Epithelial cell of proximal tubule (primary cell): ENCODE data around the gene KPRP. TPM values are rescaled to one million over a fixed set of nuclear protein-coding genes. Genes with fewer than 3 reads are reported as not detected.

ENCODE experiments used
- DNase-seq: peaks from one replicate; pipeline ENCODE4 v3.0.0-alpha.2; 2011; ENCODE audit warnings: low read depth
- H3K4me3 ChIP-seq: 2 replicates; pipeline ENCODE4 v1.5.1; 2011; ENCODE audit warnings: low read depth, mild to moderate bottlenecking, low read length
- total RNA-seq: library from RNA; depleted of rRNA; stranded (reverse); fragments of >200 nt; gene quantifications from 2 replicates; pipeline ENCODE4 v1.2.3, GENCODE V29; 2015
- TF ChIP-seq, protein P1 (sequence below): conservative IDR thresholded peaks from 2 replicates; pipeline ENCODE4 v1.5.1; 2012; ENCODE audit warnings: low read depth, mild to moderate bottlenecking, low read length

KPRP gene
- total RNA-seq, 1 donor from 2014 or later, result not detected

DNA sequence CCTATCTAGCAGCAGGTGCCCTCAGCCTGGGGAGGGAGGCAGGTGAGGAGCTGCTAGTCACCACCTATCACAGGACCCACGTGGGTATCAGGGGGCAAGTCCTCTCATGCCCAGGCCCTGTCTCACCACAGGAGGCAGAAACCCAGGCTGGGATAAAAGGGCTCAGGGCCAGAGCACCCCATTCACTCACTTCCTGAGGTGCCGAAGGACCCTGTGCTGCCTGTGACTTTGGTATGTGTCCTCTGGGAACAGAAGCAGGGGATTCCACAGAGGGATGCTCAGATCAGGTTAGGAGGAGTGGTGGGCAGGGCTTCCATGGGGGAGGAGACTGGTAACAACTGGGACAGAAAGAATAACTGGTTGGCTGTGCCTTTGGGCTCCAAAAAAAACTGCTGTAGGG, 28.3 kb downstream of the KPRP start, which contains the start of gene LCE1E:
Gene LCE1E, plus strand, starts transcription at position 181 of the 400 bp plus-strand sequence. CDS start 1,043 bp downstream, outside the sequence.
- TF ChIP-seq, protein P1, sequence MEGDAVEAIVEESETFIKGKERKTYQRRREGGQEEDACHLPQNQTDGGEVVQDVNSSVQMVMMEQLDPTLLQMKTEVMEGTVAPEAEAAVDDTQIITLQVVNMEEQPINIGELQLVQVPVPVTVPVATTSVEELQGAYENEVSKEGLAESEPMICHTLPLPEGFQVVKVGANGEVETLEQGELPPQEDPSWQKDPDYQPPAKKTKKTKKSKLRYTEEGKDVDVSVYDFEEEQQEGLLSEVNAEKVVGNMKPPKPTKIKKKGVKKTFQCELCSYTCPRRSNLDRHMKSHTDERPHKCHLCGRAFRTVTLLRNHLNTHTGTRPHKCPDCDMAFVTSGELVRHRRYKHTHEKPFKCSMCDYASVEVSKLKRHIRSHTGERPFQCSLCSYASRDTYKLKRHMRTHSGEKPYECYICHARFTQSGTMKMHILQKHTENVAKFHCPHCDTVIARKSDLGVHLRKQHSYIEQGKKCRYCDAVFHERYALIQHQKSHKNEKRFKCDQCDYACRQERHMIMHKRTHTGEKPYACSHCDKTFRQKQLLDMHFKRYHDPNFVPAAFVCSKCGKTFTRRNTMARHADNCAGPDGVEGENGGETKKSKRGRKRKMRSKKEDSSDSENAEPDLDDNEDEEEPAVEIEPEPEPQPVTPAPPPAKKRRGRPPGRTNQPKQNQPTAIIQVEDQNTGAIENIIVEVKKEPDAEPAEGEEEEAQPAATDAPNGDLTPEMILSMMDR, result no peak
- H3K4me3 ChIP-seq, result no peak within 1 kb of the TSS
- no peak for DNase-seq

DNA sequence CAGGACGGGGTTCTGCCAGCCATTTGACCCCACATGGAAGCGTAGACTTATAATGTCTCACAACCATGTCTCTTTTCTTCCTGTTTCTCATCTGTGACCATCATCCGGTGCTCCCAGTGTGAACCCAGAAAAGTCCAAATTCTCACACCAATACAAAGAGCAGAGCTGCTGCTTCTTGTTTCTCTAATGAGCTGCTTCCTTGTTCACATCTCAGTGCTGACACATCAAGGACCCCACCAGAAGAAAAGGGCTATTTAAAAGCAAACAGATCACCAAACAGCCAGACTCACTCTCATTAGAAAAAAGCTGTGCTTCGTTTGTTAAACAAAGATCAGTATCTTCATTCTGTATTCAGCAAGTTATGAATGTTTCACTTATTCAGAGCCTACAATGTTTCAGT, 37.9 kb downstream of the KPRP start:
- TF ChIP-seq, protein P1, result no peak
- no peak overlapping the region for H3K4me3 ChIP-seq
- no peak for DNase-seq

DNA sequence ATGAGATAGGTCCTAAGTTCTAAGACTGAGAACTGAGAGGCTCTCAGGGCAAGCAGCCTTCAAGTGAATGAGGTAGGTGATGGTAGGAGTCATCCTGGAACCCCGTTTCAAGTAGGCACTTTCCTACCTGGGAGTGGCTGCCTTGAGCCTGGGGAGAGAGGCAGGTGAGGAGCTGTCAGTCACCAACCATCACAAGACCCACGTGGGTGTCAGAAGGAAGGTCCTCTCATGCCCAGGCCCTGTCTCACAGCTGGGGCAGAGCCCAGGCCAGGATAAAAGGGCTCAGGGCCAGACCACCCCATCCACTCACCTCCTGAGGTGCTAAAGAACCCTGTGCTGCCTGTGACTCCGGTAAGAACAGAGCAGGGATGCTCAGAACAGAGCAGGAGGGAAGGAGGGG, 38.6 kb downstream of the KPRP start, which contains the start of gene LCE1D:
Gene LCE1D, plus strand, starts transcription at position 301 of the 400 bp plus-strand sequence. CDS start 1,074 bp downstream, outside the sequence.
- no peak within 1 kb of the TSS for H3K4me3 ChIP-seq
- DNase-seq, result no peak
- TF ChIP-seq, protein P1, result no peak

DNA sequence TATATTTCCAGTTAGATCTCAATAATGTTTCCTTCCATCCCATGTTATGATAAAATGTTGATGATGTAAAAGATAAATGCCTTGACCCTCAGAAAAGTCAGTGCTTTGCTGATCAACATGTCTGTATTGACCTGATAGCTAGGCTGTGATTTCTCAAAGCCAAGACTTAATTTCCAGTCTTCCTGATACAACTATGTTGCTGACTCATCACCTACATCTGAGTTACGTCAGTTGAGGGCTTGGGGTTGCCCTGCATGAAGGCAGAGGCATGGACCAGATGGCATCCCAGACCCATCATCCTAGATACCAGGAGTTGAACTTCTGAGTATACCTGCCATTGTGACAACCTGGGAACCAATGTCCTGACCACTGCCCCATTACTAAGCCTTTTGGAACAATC, 43.5 kb downstream of the KPRP start:
- no peak for DNase-seq
- H3K4me3 ChIP-seq, result no peak overlapping the region
- TF ChIP-seq, protein P1, result no peak

DNA sequence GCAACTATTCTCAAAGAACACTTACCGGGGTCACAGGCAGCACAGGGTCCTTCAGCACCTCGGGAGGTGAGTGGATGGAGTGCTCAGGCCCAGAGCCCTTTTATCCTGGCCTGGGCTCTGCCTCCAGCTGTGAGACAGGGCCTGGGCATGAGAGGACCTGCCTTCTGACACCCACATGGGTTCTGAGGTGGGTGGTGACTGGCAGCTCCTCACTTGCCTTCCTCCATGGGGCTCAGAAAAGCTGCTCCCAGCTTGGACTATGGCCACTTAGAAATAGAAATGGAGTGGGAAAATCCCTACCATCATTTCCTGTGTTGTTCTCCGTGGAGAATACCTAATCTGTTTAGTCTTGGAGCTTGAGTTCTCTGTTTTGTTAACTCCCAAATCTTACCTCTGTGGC, 48.8 kb downstream of the KPRP start, which contains the start of gene LCE1C:
Gene LCE1C, minus strand, starts transcription at position 76 of the 400 bp plus-strand sequence. CDS start 1,173 bp downstream, outside the sequence.
- H3K4me3 ChIP-seq, result no peak within 1 kb of the TSS

DNA sequence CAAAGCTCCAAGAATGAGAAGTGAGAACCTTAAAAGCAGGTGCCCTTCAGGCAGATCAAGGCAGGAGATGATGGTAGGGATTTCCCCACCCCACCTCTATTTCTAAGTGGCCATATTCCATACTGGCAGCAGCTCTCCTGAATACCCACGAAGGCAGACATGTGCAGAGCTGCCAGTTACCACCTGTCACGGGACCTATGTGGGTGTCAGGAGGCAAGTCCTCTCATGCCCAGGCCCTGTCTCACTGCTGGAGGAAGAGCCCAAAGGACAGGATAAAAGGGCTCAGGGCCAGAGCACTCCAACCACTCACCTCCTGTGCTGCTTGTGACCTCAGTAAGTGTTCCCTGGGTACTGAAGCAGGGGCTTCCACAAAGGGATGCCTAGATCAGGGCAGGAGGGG, 53.2 kb downstream of the KPRP start:
- TF ChIP-seq, protein P1, result no peak
- DNase-seq, result no peak
- H3K4me3 ChIP-seq, result no peak overlapping the region

More for the DNA sequence above, 48.8 kb downstream of the KPRP start, which contains the start of gene LCE1C:
- TF ChIP-seq, protein P1, result no peak
- DNase-seq, result no peak

Other genes starting within 250 kb of the KPRP start
- gene LCE5A, start 247.2 kb upstream of the KPRP start, total RNA-seq, result not detected in 2 replicates
- gene CRCT1, start 243.5 kb upstream of the KPRP start, total RNA-seq, result 0.40 TPM in 1 of 2 replicates, not detected in the other
- gene LCE3E, start 191.2 kb upstream of the KPRP start, total RNA-seq, result not detected in 2 replicates
- gene LCE3D, start 177.5 kb upstream of the KPRP start, total RNA-seq, result not detected in 2 replicates
- not detected in 2 replicates for gene LCE3C, start 157.8 kb upstream of the KPRP start, total RNA-seq
- not detected in 2 replicates for gene LCE3B, start 144.2 kb upstream of the KPRP start, total RNA-seq
- not detected in 2 replicates for gene LCE3A, start 134.9 kb upstream of the KPRP start, total RNA-seq
- gene LCE2D, start 94.6 kb upstream of the KPRP start, total RNA-seq, result not detected in 2 replicates
- not detected in 2 replicates for gene LCE2C, start 82.7 kb upstream of the KPRP start, total RNA-seq
- not detected in 2 replicates for gene LCE2B, start 71.9 kb upstream of the KPRP start, total RNA-seq
- not detected in 2 replicates for gene LCE2A, start 59.7 kb upstream of the KPRP start, total RNA-seq
- gene LCE4A, start 49.9 kb upstream of the KPRP start, total RNA-seq, result not detected in 2 replicates
- not detected in 2 replicates for gene LCE1F, start 17.1 kb downstream of the KPRP start, total RNA-seq
- not detected in 2 replicates for gene LCE1E, start 28.2 kb downstream of the KPRP start, total RNA-seq
- gene LCE1D, start 38.7 kb downstream of the KPRP start, total RNA-seq, result not detected in 2 replicates
- gene LCE1C, start 48.6 kb downstream of the KPRP start, total RNA-seq, result not detected in 2 replicates
- gene LCE1B, start 53.9 kb downstream of the KPRP start, total RNA-seq, result not detected in 2 replicates
- not detected in 2 replicates for gene LCE1A, start 69.4 kb downstream of the KPRP start, total RNA-seq
- not detected in 2 replicates for gene LCE6A, start 84.8 kb downstream of the KPRP start, total RNA-seq
- not detected in 2 replicates for gene LCE7A, start 102.0 kb downstream of the KPRP start, total RNA-seq
- gene SMCP, start 120.3 kb downstream of the KPRP start, total RNA-seq, result not detected in 2 replicates
- gene IVL, start 150.5 kb downstream of the KPRP start, total RNA-seq, result 0.35 and 2.1 TPM in 2 replicates
- gene SPRR5, start 189.2 kb downstream of the KPRP start, total RNA-seq, result not detected in 2 replicates
- not detected in 2 replicates for gene SPRR4, start 212.6 kb downstream of the KPRP start, total RNA-seq
- not detected in 2 replicates for gene SPRR1A, start 226.1 kb downstream of the KPRP start, total RNA-seq
- not detected in 2 replicates for gene SPRR3, start 243.7 kb downstream of the KPRP start, total RNA-seq